DND-41 (cell line): ENCODE data around the gene MMP25.

ENCODE experiments used
- ATAC-seq: fragments of 200-7000 bp; cut with Tn5 transposase; 3 replicates; pipeline ENCODE4 v1.9.1; 2021; ENCODE audit warnings: low read depth; ENCODE audit not compliant: insufficient read depth
- DNase-seq: peaks from one replicate; pipeline ENCODE4 v3.0.0-alpha.2; 2020
- H2AFZ ChIP-seq: 2 replicates; pipeline ENCODE4 v1.6.0; 2012; ENCODE audit warnings: low read depth, low read length
- H3K27ac ChIP-seq: 2 replicates; pipeline ENCODE4 v1.5.1; 2012; ENCODE audit warnings: low read length, inconsistent platforms
- H3K27me3 ChIP-seq: fragments of 200-600 bp; sonication (generic); 2 replicates; pipeline ENCODE4 v1.6.0; 2012; ENCODE audit warnings: low read length, mild to moderate bottlenecking, inconsistent platforms; ENCODE audit not compliant: insufficient read depth, poor library complexity
- H3K36me3 ChIP-seq: 2 replicates; pipeline ENCODE4 v1.5.1; 2012; ENCODE audit warnings: low read length, inconsistent platforms; ENCODE audit not compliant: insufficient read depth
- H3K4me1 ChIP-seq: 2 replicates; pipeline ENCODE4 v1.5.1; 2012; ENCODE audit warnings: mild to moderate bottlenecking, low read length; ENCODE audit not compliant: insufficient read depth
- H3K4me2 ChIP-seq: 2 replicates; pipeline ENCODE4 v1.6.0; 2012; ENCODE audit warnings: mild to moderate bottlenecking, moderate library complexity, low read length, inconsistent platforms; ENCODE audit not compliant: insufficient read depth
- H3K4me3 ChIP-seq, 2 experiments: fragments of 200-600 bp in 1 of 2; shearing (Covaris generic) in 1 of 2; 2 replicates each; pipeline ENCODE4 v1.5.1; 2012 to 2016; ENCODE audit warnings: inconsistent platforms in 2 of 2, low read length in 2 of 2, mild to moderate bottlenecking in 2 of 2, low read depth in 1 of 2, moderate library complexity in 1 of 2
- H3K79me2 ChIP-seq: 2 replicates; pipeline ENCODE4 v1.6.0; 2012; ENCODE audit warnings: low read length, inconsistent platforms; ENCODE audit not compliant: insufficient read depth
- H3K9ac ChIP-seq: 2 replicates; pipeline ENCODE4 v1.6.0; 2012; ENCODE audit warnings: low read depth, mild to moderate bottlenecking, inconsistent platforms, low read length, moderate library complexity
- H3K9me3 ChIP-seq: 2 replicates; pipeline ENCODE4 v1.5.1; 2012; ENCODE audit warnings: low read length, moderate library complexity, mild to moderate bottlenecking, inconsistent platforms; ENCODE audit not compliant: insufficient read depth, severe bottlenecking
- H4K20me1 ChIP-seq: 2 replicates; pipeline ENCODE4 v1.6.0; 2012; ENCODE audit warnings: low read length; ENCODE audit not compliant: insufficient read depth
- CTCF ChIP-seq: IDR thresholded peaks from 2 replicates; pipeline ENCODE4 v1.5.1; 2012; ENCODE audit warnings: borderline replicate concordance, low read length, moderate library complexity, mild to moderate bottlenecking; ENCODE audit not compliant: poor library complexity, severe bottlenecking; ENCODE audit errors: extremely low read depth
- EZH2 ChIP-seq: IDR thresholded peaks from 3 replicates; pipeline ENCODE4 v1.6.1; 2012; ENCODE audit warnings: borderline replicate concordance, low read depth, mild to moderate bottlenecking, moderate library complexity, low read length, inconsistent platforms; ENCODE audit not compliant: severe bottlenecking

Gene MMP25

GRCh38 chr16:3022684-3023414, 23.5 kb upstream of the MMP25 start:
- TF ChIP-seq CTCF = no peak
- no peak for TF ChIP-seq EZH2
- no peak overlapping the region for H2AFZ ChIP-seq
- H3K4me2 ChIP-seq = peak overlapping the region; percentile 81
- H3K9me3 ChIP-seq = no peaks in the 10 kb centered on the region
- peak overlapping the region; percentile 94 for H3K27ac ChIP-seq
- ATAC-seq = no peak
- H3K36me3 ChIP-seq = peaks cover 22% of the 10 kb centered on the region
- H3K4me3 ChIP-seq = peak overlapping the region in 1 of 2 experiments; percentile 67; a peak in 3 of 4 replicates
- H4K20me1 ChIP-seq = peaks cover 23% of the 10 kb centered on the region
- H3K27me3 ChIP-seq = no peaks in the 10 kb centered on the region
- H3K79me2 ChIP-seq = peaks cover 12% of the 10 kb centered on the region
- peak overlapping the region; percentile 70 for H3K9ac ChIP-seq
- no peak for DNase-seq
- peaks cover 60% of the 10 kb centered on the region for H3K4me1 ChIP-seq

GRCh38 chr16:3023415-3023668, 23.0 kb upstream of the MMP25 start:
- H3K9ac ChIP-seq = peak overlapping the region; percentile 70
- peaks cover 62% of the 10 kb centered on the region for H3K4me1 ChIP-seq
- DNase-seq (peak; percentile 32), ATAC-seq (no peak)
- H2AFZ ChIP-seq = peak overlapping the region; percentile 75
- peaks cover 12% of the 10 kb centered on the region for H3K79me2 ChIP-seq
- TF ChIP-seq EZH2 (no peak), CTCF (no peak)
- H3K27ac ChIP-seq = peak overlapping the region; percentile 94
- H3K36me3 ChIP-seq = peaks cover 22% of the 10 kb centered on the region
- H3K4me2 ChIP-seq = peak overlapping the region; percentile 81
- no peaks in the 10 kb centered on the region for H3K27me3 ChIP-seq
- H4K20me1 ChIP-seq = peaks cover 23% of the 10 kb centered on the region
- no peaks in the 10 kb centered on the region for H3K9me3 ChIP-seq
- peak overlapping the region; percentile 25 to 67; a peak in 3 of 4 replicates for H3K4me3 ChIP-seq

DNA sequence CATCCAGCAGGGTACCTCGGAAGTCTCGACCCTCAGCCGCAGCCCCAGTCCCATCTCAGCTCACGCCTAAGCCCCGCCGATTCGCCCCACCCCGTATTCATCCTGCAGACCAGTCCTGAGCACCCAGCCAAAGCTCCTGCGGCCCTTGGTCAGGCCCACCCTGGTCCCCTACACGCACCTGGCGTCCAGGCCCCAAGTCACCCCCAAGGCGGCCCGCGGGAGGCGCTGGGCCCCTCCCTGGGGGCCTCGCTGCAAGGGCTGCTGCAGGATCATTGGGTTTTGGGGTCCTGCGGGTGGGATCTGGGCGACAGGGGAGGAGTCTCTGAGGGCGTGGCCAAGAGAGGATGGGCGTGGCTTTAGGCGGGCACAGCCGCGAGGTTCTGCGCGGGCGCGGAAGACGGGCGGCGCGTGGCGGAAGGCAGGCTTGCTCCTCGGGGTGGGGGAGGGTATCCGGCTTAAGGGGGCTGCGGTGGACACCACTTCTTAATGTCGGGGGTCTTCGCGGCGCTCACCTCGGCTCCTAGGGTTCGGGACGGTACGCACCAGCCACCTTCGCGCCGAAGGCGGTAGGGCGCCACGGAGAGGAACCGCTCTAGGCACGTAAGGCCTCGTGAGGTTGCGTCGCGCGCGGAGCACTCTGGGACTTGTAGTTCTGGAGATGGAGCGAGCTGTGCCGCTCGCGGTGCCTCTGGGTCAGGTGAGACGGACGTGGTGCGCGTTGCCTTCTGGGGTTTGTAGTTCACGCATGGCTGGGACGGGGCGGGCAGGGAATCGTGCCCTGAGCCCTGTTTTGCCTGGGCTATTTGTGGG, 22.5 kb upstream of the MMP25 start, which contains the start of the genes HCFC1R1 and THOC6:
HCFC1R1 (minus strand) TSS at position 274 of the 810 bp plus-strand sequence; CDS start at position 273, 1 bp downstream.
THOC6 (plus strand) TSS at position 367 of the 810 bp plus-strand sequence; CDS start at position 659, 292 bp downstream.
- Histone ChIP-seq H3K79me2 (peaks cover 12% of the 10 kb centered on the region), H3K27me3 (no peaks in the 10 kb centered on the region), H3K27ac (peak within 1 kb of the TSS; percentile 94), H2AFZ (peak within 1 kb of the TSS; percentile 75), H4K20me1 (peaks cover 26% of the 10 kb centered on the region), H3K4me2 (peak within 1 kb of the TSS; percentile 81), H3K4me1 (peaks cover 62% of the 10 kb centered on the region), H3K9me3 (no peaks in the 10 kb centered on the region), H3K9ac (peak within 1 kb of the TSS; percentile 70), H3K36me3 (peaks cover 22% of the 10 kb centered on the region), H3K4me3 (peak within 1 kb of the TSS; percentile 25 to 67)
- TF ChIP-seq CTCF (peak; percentile 2), EZH2 (no peak)
- peak; percentile 97 for DNase-seq
- peak; percentile 88 for ATAC-seq
